HG03565 (cell line): ENCODE results near the gene ARHGAP27.

Experiments
- ATAC-seq: cut with Tn5 transposase; IDR thresholded peaks from one replicate; pipeline ENCODE4 v1.9.1; 2021; ENCODE audit warnings: mild to moderate bottlenecking, moderate library complexity; ENCODE audit not compliant: unreplicated experiment

Gene ARHGAP27

DNA sequence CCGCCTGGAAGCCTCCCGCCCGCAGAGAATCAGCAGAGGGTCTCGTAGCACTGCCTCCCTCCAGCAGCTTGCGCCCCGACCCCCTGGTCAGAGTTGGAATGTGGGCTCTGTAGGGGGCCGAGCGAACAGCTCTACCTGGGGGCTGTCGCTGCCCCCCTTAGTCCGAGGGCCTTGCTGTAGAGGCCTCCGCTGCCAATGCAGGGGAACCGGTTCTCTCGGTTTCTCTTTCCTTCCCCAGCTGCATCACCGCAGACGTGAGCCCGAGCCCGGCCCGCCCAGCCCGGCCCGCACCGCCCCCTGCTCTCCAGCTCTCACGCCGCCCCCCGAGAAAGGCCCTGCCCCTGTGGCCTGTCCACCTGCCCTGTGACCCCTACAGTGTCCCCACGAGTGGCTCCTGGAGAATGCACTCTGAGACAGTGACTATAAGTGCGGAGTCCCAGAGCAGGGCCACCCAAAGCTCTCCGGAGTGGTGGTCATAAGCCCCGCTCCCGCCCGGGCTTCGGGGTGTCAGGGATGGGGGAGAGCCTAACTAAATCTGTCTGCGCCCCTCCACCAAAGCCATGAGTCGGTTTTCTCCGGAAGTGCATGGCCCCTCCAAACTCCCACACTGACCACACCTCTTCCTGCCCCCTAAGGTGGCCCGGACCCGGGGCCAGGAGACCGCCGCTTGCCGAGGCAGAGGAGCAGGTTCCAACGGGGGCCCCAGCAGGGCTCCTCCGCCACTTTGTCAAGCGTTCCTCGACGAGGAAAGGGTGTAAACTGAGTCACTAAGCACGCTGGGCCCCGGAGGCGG is 1.7 kb downstream of the ARHGAP27 start:
- no peak for ATAC-seq

DNA sequence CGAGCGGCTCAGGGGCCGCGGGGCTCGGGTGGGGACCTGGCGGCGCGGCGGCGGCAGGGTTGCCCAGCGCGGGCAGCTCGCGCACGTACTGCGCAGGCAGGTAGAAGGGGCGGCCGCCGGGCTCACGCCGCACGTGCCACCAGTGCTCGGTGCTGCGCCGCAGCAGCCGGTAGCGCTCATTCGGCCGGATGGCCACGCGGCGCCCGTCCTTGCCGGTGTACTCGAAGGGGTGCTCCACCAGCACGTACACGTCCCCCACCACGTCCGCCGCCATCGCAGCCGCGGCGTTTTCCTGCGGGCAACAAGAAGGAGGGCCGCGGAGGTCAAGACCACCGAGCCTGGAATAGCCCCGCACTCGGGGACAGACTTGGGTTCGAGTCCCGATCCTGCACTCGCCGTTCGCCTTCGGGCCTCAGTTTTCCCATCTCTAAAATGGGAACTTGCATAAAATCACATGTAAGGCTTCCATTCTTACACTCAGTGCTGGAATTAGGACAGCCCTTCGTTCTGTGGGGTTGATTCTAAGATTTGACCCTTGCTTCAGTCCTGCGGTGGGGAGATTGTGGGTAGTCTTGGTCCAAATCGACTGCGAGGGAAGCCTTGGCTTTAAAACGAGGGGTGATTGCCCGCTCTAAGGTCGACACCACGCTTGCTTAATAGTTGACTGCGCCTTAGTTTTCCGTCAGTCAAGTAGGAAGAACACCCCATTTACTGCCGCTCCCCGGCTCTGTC is 2.5 kb downstream of the ARHGAP27 start:
- ATAC-seq = no peak

DNA sequence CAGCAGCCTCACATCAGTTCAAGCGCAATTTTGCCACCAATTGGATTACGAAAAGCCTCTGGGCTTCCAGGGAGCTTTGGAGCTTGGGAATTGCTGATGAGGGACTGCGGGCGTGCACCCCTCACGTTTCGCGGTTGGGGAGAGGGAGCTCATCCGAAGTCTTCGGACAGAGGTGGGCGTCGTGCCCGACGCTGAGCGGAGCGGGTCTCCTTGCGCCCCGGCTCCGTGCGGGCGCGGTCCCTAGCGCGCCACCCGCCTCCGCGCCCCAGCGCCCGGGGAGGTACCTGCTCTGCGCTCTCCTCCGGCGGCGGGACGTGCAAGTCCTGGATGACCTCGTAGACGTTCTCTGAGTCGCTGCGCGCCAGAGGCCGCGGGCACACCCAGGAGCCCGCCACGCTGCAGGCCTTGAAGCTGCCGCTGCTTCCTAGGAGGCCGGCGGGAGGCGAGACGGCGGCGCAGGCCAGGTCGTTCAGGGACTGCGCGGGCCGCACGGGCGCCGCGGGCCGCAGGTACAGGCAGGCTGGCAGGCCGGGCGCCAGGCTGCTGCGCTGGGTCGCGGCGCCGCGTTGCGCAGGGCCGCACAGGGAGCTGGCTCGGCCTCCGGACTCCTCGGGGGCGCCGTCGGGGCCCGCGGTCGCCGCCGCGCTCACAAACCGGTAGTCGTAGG is 3.2 kb downstream of the ARHGAP27 start:
- no peak for ATAC-seq

DNA sequence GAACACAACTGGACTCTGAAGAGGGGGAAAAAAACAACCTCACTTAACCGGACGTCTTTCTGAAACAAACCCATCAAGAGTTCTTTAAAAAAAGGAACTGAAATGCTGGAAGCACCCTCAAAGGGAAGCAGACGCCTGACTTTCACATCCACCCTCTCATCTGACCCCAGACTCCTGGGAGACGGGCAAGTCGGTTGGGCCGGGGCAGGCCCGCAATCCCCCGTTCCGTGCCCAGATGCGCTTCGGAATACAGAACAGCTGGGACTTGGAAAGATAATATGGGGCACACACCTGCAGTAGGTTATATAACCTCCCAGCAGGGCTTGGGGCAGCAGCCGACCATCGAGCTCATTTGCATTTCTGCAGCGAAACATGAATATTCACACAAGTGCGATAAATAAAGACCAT is 3.7 kb downstream of the ARHGAP27 start:
- ATAC-seq = no peak

DNA sequence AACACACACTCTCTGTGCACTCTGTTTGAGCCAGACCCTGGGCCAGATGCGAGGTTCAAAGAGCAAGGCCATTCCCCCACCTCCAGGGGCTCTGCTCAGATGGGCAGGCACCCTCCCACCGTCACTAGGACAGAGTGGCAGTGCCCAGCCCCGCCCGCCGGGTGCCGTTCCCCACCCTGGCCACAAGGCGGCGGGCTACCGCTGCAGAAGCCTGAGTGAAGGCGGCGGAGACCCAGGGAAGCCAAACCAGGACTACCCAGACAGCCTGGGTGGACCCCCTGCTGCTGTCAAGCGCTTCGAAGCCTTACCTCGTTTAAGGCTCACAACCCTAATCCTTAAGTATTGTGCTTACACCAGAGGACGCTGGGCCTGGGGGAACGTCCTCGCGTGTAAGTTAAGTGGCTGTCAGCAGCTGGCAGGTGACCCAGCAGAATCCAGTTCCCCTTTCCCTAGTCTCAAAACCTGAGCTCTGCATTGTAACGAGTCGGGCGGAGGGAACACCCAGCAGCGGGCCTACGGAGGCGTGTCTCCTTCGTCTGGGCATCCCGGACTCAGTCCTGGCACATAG is 4.5 kb downstream of the ARHGAP27 start:
- peak; percentile 38 for ATAC-seq

DNA sequence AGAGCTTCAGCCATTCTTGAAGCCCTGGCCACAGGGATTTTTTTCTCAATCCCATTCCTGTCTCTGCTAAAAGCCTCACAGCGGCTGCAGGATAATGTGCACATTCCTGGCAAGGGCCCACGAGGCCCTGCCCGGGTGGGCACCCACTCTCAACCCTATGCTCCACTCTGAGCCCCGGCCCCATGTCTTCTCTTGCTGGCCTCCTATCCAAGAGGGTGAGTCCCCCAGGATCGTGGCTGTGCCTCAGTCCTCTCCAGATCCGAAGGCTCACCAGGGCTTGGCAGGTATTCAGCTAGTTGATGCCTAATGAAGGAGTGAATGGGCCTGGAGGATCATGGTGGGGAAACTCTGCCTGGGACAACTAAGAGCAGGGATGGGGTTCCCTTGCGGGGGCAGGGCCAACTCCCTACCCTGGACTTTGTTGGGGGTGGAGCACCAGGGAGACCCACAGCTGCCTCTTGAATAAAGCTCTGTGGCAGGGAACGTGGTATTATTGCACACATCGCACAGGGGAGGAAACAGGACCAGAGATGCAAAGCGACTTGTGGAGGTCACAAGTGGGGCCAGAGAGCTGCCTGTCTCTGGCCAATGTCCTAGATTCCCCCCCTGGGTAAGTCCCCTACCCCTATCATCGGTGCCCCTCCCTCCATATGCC is 5.4 kb downstream of the ARHGAP27 start:
- ATAC-seq = no peak

DNA sequence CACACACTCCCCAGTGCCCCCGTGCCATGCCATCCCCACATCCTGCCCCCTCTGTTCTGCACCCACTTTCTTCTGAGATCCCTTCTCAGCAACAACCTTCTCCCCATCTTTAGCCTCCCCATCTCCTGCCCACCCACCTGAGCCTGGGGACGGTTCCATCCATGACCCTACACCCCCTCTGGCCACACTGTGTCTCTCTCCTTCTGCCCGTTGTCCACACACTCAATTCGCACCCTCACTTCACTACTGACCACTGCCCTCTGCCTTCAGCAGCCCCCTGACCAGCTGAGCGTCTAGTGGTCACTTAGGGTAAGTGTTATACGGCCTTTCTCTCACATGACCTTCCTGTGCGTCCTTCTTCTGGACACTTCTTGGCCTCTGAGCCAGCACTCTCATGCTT is 6.1 kb downstream of the ARHGAP27 start:
- no peak for ATAC-seq

DNA sequence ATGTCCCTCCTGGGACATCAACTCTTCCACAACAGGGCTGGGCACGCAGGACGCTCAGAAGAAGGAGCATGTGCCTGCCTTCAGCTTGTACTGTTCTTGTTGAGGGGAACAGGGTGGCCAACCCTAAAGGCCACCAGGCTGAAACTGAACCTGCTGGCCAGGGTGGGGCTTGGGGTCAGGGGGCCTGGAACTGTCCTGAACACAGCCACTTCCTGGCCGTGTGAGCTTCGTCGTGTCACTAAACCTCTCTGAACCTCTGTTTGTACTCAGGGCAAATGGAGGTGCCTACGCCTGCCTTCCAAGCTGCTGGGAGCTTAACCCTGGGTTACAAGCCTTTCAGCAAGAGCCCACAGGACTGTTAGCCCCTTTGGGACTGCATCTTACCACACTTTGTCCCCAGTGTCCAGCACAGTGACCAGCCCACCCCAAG is 6.7 kb downstream of the ARHGAP27 start:
- no peak for ATAC-seq

DNA sequence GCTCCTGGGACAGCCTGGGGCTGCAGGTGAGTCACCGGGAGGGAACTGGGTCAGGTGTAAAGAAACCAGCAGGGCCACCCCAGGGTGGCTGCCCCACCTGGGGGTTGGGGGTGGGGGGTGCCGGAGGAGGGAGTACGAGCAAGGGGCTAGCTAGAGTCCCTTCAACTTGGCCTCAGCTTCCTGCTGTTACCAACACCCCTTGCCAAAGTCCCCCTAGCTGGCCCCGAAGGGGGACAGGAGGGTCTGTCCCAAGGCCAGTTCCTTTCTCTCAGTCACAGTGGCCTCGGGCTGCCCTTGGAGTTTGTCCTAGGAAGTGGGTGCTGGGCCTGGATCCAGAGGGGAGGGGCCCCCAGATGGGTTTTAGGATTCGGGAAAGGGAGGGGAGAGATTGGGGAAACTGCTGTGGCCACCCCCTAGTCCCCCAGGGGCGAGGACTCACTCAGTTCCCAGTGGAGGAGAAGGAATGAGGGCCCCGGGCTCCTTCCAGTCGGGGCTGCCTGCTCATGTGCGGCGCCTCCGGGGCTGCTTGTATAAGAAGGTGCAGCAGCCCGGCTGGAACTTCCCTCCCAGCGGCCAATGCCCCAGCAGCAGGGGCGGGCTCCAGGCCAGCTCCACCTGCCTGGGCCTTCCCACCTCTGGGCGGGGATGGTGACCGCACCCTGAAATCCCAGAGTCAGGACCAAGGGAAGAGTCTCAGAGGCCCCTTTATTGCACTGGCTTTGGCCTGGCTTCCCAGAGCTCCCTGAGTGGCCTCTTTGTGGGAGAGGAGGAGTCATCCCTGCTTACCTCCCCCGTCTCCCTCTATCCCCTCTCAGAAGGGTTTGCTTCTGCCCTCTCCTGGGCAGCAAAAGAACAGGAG is 7.3 kb downstream of the ARHGAP27 start:
- ATAC-seq = no peak

DNA sequence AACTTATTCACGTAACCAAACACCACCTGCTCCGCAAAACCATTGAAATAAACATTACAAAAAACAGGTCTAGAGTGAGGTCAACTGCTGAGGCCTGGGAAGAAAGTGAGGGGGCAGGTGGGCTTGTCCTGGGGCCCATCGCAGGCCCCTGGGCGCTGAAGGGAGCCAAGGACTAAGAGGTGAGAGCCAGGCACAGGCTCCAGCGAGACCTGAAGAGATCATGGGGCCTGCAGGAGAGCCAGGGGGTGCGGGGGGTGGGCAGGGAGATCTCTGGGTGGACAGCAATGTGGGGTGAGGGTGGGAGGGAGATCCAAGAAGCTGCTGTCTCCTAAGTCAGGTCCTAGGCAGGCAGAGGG is 7.9 kb downstream of the ARHGAP27 start:
- ATAC-seq = no peak

DNA sequence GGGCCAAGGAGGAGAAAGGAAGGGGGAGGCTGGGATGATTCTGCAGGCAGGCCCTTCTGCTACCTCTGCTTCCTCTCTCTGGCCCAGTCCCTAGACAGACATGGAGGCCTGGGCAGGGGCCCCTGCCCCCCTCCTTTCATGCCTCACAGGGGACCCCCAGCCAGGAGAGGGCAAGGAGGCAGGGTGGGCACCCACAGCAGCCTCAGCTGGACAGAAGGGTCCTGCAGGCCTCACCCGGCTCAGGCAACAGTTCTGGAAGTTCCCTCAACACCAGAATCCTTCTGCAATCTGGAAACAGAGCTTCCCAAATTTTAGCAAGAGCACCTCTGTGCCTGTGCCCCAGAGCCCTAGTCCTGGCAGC is 8.7 kb downstream of the ARHGAP27 start:
- no peak for ATAC-seq

DNA sequence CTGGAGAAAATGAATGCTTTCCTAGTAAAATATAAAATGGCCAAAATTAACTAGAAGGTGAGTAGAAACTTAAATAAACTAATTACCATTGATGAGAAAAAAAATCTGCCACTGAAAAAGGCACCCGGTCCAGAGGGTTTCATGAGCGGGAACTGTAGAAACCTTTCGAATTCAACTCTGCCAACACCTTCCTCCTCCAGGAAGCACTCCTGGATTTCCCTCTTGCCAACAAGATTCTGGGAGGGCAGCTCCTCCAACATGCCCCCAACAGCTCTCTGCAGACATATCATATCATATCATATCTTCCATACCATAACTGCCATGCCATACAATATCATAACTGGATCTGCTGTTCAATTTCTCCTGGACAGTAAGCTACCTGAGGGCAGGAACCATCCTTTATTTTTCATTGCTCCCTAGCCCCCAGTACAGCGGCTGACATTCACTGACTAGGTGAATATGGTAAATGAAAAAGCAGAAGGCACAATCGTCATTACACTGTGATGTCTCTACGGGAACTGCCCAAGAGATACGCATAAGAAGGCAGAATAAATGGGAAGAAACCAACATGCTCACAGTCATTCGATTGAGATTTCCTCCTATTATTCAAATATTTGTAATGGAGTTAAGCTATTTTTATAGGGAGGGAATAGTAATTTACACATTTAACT is 9.2 kb downstream of the ARHGAP27 start:
- no peak for ATAC-seq

DNA sequence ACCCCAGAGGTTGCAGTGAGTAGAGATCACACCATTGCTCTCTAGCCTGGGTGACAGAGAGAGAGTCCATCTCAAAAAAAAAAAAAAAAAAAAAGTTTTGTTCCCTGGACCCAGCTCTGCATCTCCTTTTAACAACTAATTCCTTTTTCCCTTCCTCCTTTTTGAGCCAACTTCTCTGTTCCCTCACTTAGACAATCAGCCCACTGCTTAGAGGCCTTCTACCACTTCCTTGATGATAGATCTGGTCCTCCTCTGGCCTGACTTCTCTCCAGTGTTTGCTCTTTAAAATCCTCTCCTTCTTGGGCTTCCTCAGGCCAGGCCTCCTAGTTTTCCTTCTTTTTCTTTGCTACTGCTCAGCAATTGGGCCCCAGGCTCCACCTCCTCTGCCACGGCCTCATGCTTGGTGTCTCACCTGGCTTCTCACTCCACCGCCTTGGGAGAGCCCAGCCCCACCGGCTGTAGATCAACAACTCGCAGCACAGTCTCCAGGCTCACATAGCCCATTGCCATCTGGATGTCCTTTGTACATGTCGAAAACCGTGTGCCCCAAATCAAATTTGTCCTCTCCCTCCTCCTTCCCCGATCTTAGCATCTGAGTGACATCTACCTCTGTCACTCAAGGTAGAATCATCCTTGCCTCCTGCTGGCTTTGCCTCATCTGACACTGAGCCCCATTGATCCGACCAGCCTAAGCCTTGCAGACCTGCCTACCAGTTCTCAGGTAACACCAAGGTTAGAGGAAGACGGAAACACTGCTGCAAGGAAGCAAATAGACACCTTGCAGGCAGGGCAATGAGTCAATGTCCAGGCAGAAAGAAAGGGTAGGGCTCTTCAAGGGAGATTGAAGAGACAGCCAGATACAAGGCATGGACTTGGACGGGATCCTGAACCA is 17.4 kb downstream of the ARHGAP27 start:
- ATAC-seq = no peak

DNA sequence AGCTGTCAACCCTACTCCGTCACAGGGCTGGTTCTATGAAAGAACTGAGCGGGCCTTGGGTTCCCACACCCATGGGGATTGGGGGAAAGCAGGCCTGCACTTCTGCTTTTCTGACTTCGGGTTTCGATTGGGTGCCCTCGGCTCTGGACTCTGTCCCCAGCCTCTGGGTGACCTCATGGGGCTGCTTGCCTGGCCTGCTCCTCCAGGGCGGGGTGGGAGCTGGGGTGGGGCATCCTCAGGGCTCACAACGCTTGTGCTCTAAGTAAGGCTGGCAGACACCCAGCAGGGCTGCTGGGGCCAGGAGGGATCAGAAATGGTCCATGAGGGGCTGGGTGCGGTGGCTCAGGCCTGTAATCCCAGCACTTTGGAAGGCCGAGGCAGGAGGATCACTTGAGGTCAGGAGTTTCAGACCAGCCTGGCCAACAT is 19.2 kb downstream of the ARHGAP27 start:
- no peak for ATAC-seq

DNA sequence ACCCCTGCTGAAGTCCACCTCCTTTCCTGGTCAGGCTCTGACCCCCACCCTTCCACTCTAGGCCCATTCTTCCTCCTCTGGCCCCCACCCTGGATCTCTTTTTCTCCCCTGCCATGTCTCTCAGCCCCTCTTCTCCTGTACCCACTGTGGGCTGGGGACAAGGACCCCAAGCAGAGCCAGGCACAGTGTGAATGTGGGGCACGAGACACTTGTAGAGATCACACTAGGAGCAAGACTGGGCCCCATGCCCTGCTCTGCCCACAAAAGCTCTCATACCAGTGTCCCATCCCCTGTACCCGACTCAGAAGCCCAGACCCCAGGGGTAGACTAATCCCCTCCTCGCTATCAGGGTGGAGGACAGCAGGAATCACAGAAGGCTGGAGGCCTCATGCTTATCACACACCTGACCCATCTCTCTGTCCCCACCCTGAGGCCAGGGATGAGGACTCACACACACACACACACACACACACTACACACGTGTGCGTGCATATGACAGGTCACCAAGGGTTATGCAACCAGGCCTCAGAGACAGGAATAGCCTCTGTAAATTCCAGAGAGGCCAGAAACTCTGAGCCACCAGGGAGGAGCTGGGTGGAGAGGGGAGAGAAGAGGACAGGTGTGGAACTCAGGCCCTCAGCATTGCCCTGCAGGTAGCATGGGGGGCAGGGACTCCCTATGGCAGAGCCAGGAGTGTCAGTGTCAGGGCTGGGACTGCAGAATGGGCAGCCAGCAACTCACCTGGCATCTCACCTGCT is 21.1 kb downstream of the ARHGAP27 start:
- no peak for ATAC-seq

DNA sequence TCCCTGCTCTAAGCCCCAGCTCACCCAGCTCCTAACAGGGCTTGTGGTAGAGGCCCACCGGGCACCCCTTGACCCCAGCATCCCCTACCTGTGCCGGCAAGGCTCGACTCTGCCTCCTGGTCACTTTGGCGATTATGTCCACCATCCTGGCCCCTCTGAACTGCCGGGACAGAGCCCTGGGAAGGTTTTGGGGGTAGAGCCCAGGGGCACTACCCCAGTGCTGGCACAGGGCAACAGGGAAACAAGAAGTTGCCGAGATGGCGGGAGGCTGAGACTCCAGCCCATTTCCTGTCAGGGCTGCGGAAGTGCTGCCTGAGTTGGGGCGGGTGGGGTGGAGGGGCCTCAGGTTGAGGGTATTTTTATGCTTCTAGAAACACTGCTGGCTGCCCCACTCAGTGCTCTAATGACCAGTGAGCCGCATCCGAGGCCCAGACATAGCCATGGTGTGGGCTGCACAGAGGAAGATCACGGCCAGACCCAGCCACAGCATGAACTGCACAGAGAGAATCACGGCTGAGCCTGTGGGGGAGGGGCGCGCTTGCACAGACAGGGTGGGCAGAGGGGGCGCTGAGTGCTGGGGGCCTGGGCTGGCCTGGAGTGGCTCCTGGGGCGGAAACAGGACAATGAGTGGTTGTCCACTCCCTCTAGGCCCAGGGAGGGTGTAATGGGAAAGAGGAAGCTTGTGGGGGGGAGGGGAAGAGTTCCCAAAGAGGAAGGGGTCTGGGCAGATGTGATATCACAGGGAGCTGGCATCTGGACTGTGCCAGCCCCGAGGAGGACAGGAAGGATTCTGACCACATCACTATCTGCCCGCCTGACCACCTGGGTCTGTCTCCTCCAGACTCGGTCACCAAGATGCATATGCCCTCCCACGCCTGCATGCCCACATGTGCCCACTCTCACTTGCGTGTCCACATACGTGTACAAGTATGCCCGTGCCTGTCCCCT is 22.3 kb downstream of the ARHGAP27 start:
- no peak for ATAC-seq

DNA sequence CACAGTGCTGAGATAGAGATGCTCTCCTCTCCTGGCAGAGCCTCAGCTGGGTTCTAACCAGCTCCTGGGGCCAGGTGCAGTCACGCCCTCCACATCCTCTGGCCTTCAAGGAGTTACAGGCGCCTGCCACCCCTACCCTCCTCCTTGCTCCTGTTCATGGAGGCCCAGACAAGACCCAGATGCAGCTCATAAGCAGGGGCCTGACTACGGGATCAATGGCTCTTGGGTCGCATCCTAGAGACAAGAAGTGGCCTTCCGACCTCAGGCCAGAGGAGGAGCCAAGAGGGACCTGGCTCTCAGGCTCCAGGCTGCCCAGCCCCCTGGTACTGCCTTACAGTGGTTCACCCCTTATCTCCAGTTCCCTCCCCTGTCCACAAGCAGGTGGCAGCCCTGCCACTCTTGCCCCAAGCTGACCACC is 23.0 kb downstream of the ARHGAP27 start:
- no peak for ATAC-seq
